Mesenchymal stem cell (in vitro differentiated cells and primary cell): ENCODE results near the gene NPAS3.

Experiments used
- DNase-seq: peaks from one replicate; pipeline ENCODE4 v3.0.0-alpha.2; 2013
- H2AFZ ChIP-seq: one replicate; pipeline ENCODE4 v1.6.1; 2013; ENCODE audit warnings: low read depth, mild to moderate bottlenecking, control low read depth, inconsistent platforms, low read length, moderate library complexity
- H2AK5ac ChIP-seq: 2 replicates; pipeline ENCODE4 v1.6.1; 2013; ENCODE audit warnings: low read length, moderate library complexity, mild to moderate bottlenecking, inconsistent platforms; ENCODE audit not compliant: severe bottlenecking
- H2BK120ac ChIP-seq: one replicate; pipeline ENCODE4 v1.6.1; 2013; ENCODE audit warnings: low read depth, mild to moderate bottlenecking, inconsistent platforms, low read length, moderate library complexity
- H2BK12ac ChIP-seq, 2 experiments: one replicate each; pipeline ENCODE4 v1.6.1; 2013; ENCODE audit warnings: inconsistent platforms in 2 of 2, low read length in 2 of 2, mild to moderate bottlenecking in 2 of 2, moderate library complexity in 2 of 2, control low read depth in 1 of 2
- H2BK15ac ChIP-seq: one replicate; pipeline ENCODE4 v1.6.1; 2013; ENCODE audit warnings: mild to moderate bottlenecking, low read depth, inconsistent platforms; ENCODE audit not compliant: poor library complexity, severe bottlenecking
- H2BK5ac ChIP-seq: 2 replicates; pipeline ENCODE4 v1.6.1; 2013; ENCODE audit warnings: low read depth, mild to moderate bottlenecking, low read length, control low read depth, inconsistent platforms; ENCODE audit not compliant: poor library complexity, severe bottlenecking
- H3K14ac ChIP-seq, 2 experiments: one replicate each; pipeline ENCODE4 v1.6.1; 2013; ENCODE audit warnings: inconsistent platforms in 2 of 2, low read length in 2 of 2, control low read depth in 1 of 2, mild to moderate bottlenecking in 1 of 2, moderate library complexity in 1 of 2
- H3K18ac ChIP-seq, 2 experiments: one replicate each; pipeline ENCODE4 v1.6.1; 2013; ENCODE audit warnings: inconsistent platforms in 2 of 2, low read length in 2 of 2, control low read depth in 1 of 2, low read depth in 1 of 2, mild to moderate bottlenecking in 1 of 2
- H3K23ac ChIP-seq, 2 experiments: one replicate each; pipeline ENCODE4 v1.6.1; 2013; ENCODE audit warnings: inconsistent platforms in 2 of 2, low read length in 2 of 2, mild to moderate bottlenecking in 2 of 2, moderate library complexity in 2 of 2, control low read depth in 1 of 2
- H3K27ac ChIP-seq: 2 replicates; pipeline ENCODE4 v1.5.1; 2013; ENCODE audit warnings: mild to moderate bottlenecking, moderate library complexity, low read length, control low read depth, inconsistent platforms; ENCODE audit not compliant: poor library complexity, severe bottlenecking
- H3K27me3 ChIP-seq, 2 experiments: 2 replicates each; pipeline versions ENCODE4 v1.6.1 to v1.7.0; 2013; ENCODE audit warnings: low read length in 2 of 2, mild to moderate bottlenecking in 2 of 2, moderate library complexity in 2 of 2, control low read depth in 1 of 2, inconsistent platforms in 1 of 2; ENCODE audit not compliant: control insufficient read depth in 1 of 2, insufficient read depth in 1 of 2
- H3K36me3 ChIP-seq, 2 experiments: 2 replicates each; pipeline versions ENCODE4 v1.6.1 to v1.7.0; 2013; ENCODE audit warnings: low read length in 2 of 2, control low read depth in 1 of 2, inconsistent platforms in 1 of 2, low read depth in 1 of 2, mild to moderate bottlenecking in 1 of 2; ENCODE audit not compliant: insufficient read depth in 2 of 2, control insufficient read depth in 1 of 2
- H3K4ac ChIP-seq, 2 experiments: one replicate each; pipeline ENCODE4 v1.6.1; 2013; ENCODE audit warnings: inconsistent platforms in 2 of 2, low read length in 2 of 2, mild to moderate bottlenecking in 2 of 2, moderate library complexity in 2 of 2, control low read depth in 1 of 2, low read depth in 1 of 2
- H3K4me1 ChIP-seq: 2 replicates; pipeline ENCODE4 v1.6.1; 2013; ENCODE audit warnings: low read depth, low read length, control low read depth; ENCODE audit not compliant: control insufficient read depth, insufficient read depth
- H3K4me2 ChIP-seq: 2 replicates; pipeline ENCODE4 v1.6.1; 2013; ENCODE audit warnings: low read length, mild to moderate bottlenecking, inconsistent platforms; ENCODE audit not compliant: poor library complexity, severe bottlenecking
- H3K4me3 ChIP-seq, 2 experiments: 2 replicates each; pipeline versions ENCODE4 v1.5.1 to v1.7.0; 2013; ENCODE audit warnings: low read length in 2 of 2, mild to moderate bottlenecking in 2 of 2, control low read depth in 1 of 2, low read depth in 1 of 2; ENCODE audit not compliant: insufficient read depth in 1 of 2
- H3K79me1 ChIP-seq: replicated peaks from 2 replicates; pipeline ENCODE4 v1.6.1; 2013; ENCODE audit warnings: mild to moderate bottlenecking, control low read depth, low read length, inconsistent platforms; ENCODE audit not compliant: poor library complexity, severe bottlenecking
- H3K9ac ChIP-seq: 2 replicates; pipeline ENCODE4 v1.7.0; 2013; ENCODE audit warnings: mild to moderate bottlenecking, low read length, moderate library complexity
- H3K9me3 ChIP-seq: 2 replicates; pipeline ENCODE4 v1.7.0; 2013; ENCODE audit warnings: mild to moderate bottlenecking, low read length; ENCODE audit not compliant: control insufficient read depth
- H4K8ac ChIP-seq: one replicate; pipeline ENCODE4 v1.6.1; 2013; ENCODE audit warnings: inconsistent platforms, mild to moderate bottlenecking, low read length, moderate library complexity
- H4K91ac ChIP-seq: one replicate; pipeline ENCODE4 v1.6.1; 2013; ENCODE audit warnings: mild to moderate bottlenecking, low read length, inconsistent platforms
- WGBS: methylation state at CpG from one replicate; pipeline ENCODE4 v1.1.7; 2013; ENCODE audit warnings: mixed read lengths; 5-methylcytosine and 5-hydroxymethylcytosine counted together

NPAS3 gene

DNA sequence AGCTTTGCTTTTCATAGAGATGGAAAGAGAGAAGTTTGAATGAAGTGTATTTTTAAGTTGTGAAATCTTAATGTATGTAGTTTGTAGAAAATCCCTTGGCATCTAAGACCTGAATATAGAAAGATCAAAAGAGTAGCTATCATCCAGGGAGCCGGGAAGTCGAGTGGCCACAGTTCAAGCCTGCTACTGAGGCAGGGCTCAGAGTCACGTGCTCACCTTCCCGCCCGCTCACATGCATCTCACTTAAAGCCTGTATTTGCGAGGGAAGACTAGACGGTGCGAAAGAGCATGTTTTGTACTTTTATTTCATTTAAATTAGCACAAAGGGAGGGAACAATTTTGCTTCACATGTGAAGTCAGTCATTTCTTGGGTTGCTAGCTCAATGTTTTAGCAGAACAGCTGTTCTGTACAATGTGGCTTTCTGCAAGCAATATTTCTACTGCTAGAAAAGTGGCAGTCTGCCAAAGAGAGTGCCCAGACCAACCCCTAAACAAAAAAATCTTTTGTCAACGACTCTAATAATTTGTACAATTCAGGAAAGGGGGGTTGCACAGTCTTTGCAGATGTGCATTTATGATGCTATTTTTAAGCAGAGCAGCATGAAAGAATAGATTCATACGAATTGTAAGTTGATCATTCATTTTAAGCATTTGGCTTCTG lies 290.7 kb downstream of the NPAS3 start:
- no peak overlapping the region for H4K8ac ChIP-seq
- no peak overlapping the region for H2AFZ ChIP-seq
- peak; percentile 44 for DNase-seq
- no peak overlapping the region for H3K4me3 ChIP-seq
- no peaks in the 10 kb centered on the region for H3K36me3 ChIP-seq
- no peak overlapping the region for H4K91ac ChIP-seq
- no peak overlapping the region for H3K27ac ChIP-seq
- H3K4ac ChIP-seq: peak overlapping the region in 1 of 2 experiments; percentile 58
- H3K14ac ChIP-seq: no peak overlapping the region
- H3K9ac ChIP-seq: no peak overlapping the region
- H3K79me1 ChIP-seq: no peaks in the 10 kb centered on the region
- H3K4me2 ChIP-seq: no peak overlapping the region
- no peaks in the 10 kb centered on the region for H3K4me1 ChIP-seq
- peaks cover 0 to 7% of the 10 kb centered on the region in 2 experiments for H3K27me3 ChIP-seq
- H2BK120ac ChIP-seq: no peak overlapping the region
- 75% methylated on average over 9 of the region's 10 CpGs for WGBS
- H3K9me3 ChIP-seq: no peaks in the 10 kb centered on the region
- H2BK15ac ChIP-seq: no peak overlapping the region
- H3K23ac ChIP-seq: no peak overlapping the region
- peak overlapping the region in 1 of 2 experiments; percentile 59 for H2BK12ac ChIP-seq
- H2AK5ac ChIP-seq: no peak overlapping the region
- no peak overlapping the region for H2BK5ac ChIP-seq
- H3K18ac ChIP-seq: peak overlapping the region in 1 of 2 experiments; percentile 94

DNA sequence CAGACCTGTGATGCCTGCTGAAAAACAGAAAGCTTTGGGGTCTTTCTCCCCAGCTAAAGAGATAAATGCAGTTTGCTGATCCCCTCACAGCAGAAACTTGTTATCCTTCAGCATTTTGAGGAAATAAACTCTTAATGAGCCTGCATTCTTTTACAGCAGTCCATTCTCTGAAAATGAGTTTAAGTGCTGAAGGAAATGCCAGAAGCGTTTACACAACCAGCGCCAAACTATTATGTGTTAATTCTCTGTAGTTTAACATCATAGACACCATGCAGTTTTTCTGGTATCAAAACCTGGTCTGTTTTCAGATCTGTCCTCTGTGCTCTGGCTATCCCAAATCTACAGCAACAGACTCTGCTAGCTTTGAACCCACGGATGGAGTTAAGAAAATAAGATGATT lies 291.3 kb downstream of the NPAS3 start:
- Histone ChIP-seq H2BK12ac (no peak overlapping the region), H2AK5ac (no peak overlapping the region), H2BK15ac (no peak overlapping the region), H3K36me3 (no peaks in the 10 kb centered on the region), H3K23ac (no peak overlapping the region), H3K9me3 (no peaks in the 10 kb centered on the region), H4K8ac (no peak overlapping the region), H3K27me3 (peaks cover 0 to 7% of the 10 kb centered on the region in 2 experiments), H3K9ac (no peak overlapping the region), H3K14ac (no peak overlapping the region), H3K27ac (no peak overlapping the region), H4K91ac (no peak overlapping the region), H3K18ac (peak overlapping the region in 1 of 2 experiments; percentile 34), H3K4ac (peak overlapping the region in 1 of 2 experiments; percentile 37), H3K4me2 (no peak overlapping the region), H3K4me1 (no peaks in the 10 kb centered on the region), H3K79me1 (no peaks in the 10 kb centered on the region), H2BK120ac (no peak overlapping the region), H3K4me3 (no peak overlapping the region), H2AFZ (no peak overlapping the region), H2BK5ac (no peak overlapping the region)
- WGBS: 27% methylated on average over 3 of the region's 3 CpGs
- DNase-seq: peak; percentile 40

DNA sequence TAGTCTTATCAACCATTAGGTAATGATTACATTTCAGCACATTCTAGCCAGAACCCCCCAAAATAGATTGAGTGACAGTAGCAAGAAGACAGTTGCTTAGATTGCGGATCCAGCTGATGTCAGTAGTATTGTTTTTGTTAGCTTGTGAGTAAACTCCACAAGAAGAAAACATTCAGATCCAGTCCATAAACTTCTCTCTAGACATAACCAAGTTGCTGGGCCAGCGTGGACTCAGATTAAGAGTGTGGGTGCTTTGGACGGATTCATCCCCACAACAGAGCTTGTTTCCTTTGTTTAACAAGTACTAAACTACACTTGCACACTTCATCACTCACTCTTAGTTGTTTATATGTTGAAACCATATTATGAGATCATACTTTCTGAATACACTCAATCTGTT lies 293.4 kb downstream of the NPAS3 start:
- no peak overlapping the region for H3K4me3 ChIP-seq
- no peak overlapping the region for H2BK5ac ChIP-seq
- H3K79me1 ChIP-seq: no peaks in the 10 kb centered on the region
- no peaks in the 10 kb centered on the region for H3K36me3 ChIP-seq
- no peak overlapping the region for H3K27ac ChIP-seq
- H3K9ac ChIP-seq: no peak overlapping the region
- H3K4me1 ChIP-seq: no peaks in the 10 kb centered on the region
- no peak overlapping the region for H3K14ac ChIP-seq
- no peak overlapping the region for H4K91ac ChIP-seq
- H3K27me3 ChIP-seq: peaks cover 0 to 7% of the 10 kb centered on the region in 2 experiments
- no peak overlapping the region for H2BK15ac ChIP-seq
- H3K4ac ChIP-seq: no peak overlapping the region
- no peak overlapping the region for H3K4me2 ChIP-seq
- peak; percentile 28 for DNase-seq
- no peak overlapping the region for H4K8ac ChIP-seq
- peak overlapping the region in 1 of 2 experiments; percentile 12 for H3K18ac ChIP-seq
- H2BK12ac ChIP-seq: no peak overlapping the region
- H3K23ac ChIP-seq: no peak overlapping the region
- H2BK120ac ChIP-seq: no peak overlapping the region
- no peaks in the 10 kb centered on the region for H3K9me3 ChIP-seq
- no peak overlapping the region for H2AK5ac ChIP-seq
- H2AFZ ChIP-seq: no peak overlapping the region
- 20% methylated on average over 1 of the region's 3 CpGs for whole genome bisulfite sequencing

DNA sequence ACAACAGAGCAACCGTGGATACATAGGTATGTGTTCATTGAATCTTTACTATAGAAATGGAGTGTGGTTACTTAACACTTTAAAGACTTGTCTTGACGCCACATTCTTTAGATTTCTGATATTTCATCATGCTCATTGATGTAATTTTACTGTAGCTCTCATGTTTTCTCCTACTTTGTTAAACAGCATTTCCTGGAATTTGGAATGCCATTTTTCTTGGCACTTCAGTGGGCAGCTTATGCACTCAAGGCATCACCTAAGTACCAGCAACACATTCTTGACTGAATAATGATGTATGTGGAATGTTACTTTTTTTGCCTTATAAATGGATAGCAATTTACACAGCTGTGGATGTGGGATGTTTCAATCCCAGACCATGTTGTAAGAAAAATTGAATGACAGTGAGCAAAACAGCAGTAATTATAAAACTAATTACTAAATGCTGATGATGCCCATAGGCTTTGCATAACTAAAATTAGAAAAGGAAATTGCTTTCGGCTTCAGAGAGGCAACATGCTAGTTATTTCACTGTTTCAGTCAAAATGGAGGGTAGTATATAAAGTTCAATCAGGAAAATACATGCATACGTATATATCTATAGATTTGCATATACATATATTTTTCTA lies 298.5 kb downstream of the NPAS3 start:
- no peak overlapping the region for H3K4me3 ChIP-seq
- H2BK12ac ChIP-seq: no peak overlapping the region
- no peak overlapping the region for H3K27ac ChIP-seq
- H3K18ac ChIP-seq: no peak overlapping the region
- H2BK15ac ChIP-seq: no peak overlapping the region
- H3K4me1 ChIP-seq: no peaks in the 10 kb centered on the region
- H2AK5ac ChIP-seq: no peak overlapping the region
- no peaks in the 10 kb centered on the region for H3K9me3 ChIP-seq
- no peak overlapping the region for H3K23ac ChIP-seq
- H3K4me2 ChIP-seq: no peak overlapping the region
- H3K27me3 ChIP-seq: no peaks in the 10 kb centered on the region
- H3K36me3 ChIP-seq: no peaks in the 10 kb centered on the region
- H2BK5ac ChIP-seq: no peak overlapping the region
- H4K8ac ChIP-seq: no peak overlapping the region
- no peak overlapping the region for H3K9ac ChIP-seq
- H2AFZ ChIP-seq: no peak overlapping the region
- H3K79me1 ChIP-seq: no peaks in the 10 kb centered on the region
- WGBS: 100% methylated on average over 1 of the region's 4 CpGs
- no peak overlapping the region for H2BK120ac ChIP-seq
- DNase-seq: no peak
- H3K14ac ChIP-seq: no peak overlapping the region
- no peak overlapping the region for H3K4ac ChIP-seq
- no peak overlapping the region for H4K91ac ChIP-seq
